Measurements from ENCODE around the gene PLPPR1.

Gene PLPPR1

DNA sequence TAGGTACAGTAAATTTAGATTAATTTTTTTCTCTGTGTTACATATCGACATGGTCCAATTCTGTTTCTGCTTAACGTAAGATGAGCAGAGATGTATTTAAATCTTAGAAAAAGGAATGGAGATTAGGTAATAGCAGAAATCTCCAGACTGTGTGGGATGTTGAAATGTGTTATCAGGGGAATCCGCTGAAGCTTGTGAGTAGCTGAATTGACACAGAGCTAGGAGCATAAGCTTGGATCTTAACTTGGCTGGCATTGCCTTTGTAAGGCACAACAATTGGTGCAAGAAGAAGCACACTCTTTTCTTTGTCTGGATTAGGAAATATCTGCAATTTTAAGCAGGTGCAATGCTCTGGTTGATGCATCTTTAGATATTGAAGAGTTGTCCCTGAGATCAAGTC is 53.1 kb downstream of the PLPPR1 start:
- DNase-seq (ENCODE audit: low spot score): no peak
- in situ Hi-C loops (cut with MboI; ENCODE audit: low pct_unique_long_range_greater_than_20kb, low sequenced_read_pairs, unreplicated experiment): no loop called here

DNA sequence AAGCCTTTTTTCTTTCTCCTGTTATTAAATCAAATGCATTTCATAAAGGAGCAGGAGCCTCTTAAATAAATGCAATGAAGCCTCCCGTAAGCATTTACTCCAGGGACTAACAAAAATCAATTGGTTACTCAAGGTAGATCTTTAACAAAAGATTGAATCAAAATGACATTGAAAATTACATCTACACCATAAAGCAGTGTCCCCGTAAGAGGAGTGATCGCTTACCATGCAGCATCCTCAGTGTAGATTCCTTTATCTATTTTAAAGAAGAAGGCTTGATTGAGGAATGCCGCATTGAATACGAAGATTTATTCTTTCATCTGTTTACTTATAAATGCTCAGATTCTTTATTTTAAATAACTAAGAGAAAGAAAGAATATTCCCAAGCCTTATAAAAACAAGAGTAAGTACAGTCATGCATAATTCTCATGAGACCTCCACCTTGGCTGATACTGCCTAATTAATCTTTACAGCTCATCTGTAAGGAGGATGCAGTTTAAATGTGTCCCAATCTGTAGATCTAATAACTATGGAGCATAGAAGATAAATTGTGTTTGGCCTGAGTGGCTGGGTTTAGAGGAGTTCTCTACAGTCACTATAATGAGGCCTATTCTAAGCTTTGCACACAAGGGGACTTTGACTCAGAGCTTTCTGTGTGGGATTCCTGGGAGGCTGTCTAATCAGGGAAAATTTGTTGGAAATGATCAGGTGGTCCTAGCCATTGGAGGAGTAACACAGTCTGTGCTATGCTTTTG is 55.1 kb downstream of the PLPPR1 start:
- in situ Hi-C loops (cut with MboI; ENCODE audit: low pct_unique_long_range_greater_than_20kb, low sequenced_read_pairs, unreplicated experiment): no loop called here
- no peak for DNase-seq (ENCODE audit: low spot score)
- TF ChIP-seq, protein P1, sequence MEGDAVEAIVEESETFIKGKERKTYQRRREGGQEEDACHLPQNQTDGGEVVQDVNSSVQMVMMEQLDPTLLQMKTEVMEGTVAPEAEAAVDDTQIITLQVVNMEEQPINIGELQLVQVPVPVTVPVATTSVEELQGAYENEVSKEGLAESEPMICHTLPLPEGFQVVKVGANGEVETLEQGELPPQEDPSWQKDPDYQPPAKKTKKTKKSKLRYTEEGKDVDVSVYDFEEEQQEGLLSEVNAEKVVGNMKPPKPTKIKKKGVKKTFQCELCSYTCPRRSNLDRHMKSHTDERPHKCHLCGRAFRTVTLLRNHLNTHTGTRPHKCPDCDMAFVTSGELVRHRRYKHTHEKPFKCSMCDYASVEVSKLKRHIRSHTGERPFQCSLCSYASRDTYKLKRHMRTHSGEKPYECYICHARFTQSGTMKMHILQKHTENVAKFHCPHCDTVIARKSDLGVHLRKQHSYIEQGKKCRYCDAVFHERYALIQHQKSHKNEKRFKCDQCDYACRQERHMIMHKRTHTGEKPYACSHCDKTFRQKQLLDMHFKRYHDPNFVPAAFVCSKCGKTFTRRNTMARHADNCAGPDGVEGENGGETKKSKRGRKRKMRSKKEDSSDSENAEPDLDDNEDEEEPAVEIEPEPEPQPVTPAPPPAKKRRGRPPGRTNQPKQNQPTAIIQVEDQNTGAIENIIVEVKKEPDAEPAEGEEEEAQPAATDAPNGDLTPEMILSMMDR (IDR thresholded peaks at IDR 0.05; ENCODE audit: extremely low read depth, insufficient read depth, missing control alignments): no peak

More for the DNA sequence above, 53.1 kb downstream of the PLPPR1 start:
- TF ChIP-seq, protein P1 (IDR thresholded peaks at IDR 0.05; ENCODE audit: extremely low read depth, insufficient read depth, missing control alignments): no peak

GRCh38 chr9:101087426-101087825 is 58.9 kb downstream of the PLPPR1 start:
- DNase-seq (ENCODE audit: low spot score): no peak
- in situ Hi-C loops (cut with MboI; ENCODE audit: low pct_unique_long_range_greater_than_20kb, low sequenced_read_pairs, unreplicated experiment): no loop called here
- TF ChIP-seq, protein P1 (IDR thresholded peaks at IDR 0.05; ENCODE audit: extremely low read depth, insufficient read depth, missing control alignments): no peak

GRCh38 chr9:101092922-101093321 is 64.4 kb downstream of the PLPPR1 start:
- TF ChIP-seq, protein P1 (IDR thresholded peaks at IDR 0.05; ENCODE audit: extremely low read depth, insufficient read depth, missing control alignments): no peak
- in situ Hi-C loops (cut with MboI; ENCODE audit: low pct_unique_long_range_greater_than_20kb, low sequenced_read_pairs, unreplicated experiment): no loop called here
- DNase-seq (ENCODE audit: low spot score): no peak

GRCh38 chr9:101093620-101094019 is 65.1 kb downstream of the PLPPR1 start:
- DNase-seq (ENCODE audit: low spot score): no peak
- in situ Hi-C loops (cut with MboI; ENCODE audit: low pct_unique_long_range_greater_than_20kb, low sequenced_read_pairs, unreplicated experiment): no loop called here

GRCh38 chr9:101094686-101095085 is 66.2 kb downstream of the PLPPR1 start:
- TF ChIP-seq, protein P1 (IDR thresholded peaks at IDR 0.05; ENCODE audit: extremely low read depth, insufficient read depth, missing control alignments): no peak
- in situ Hi-C loops (cut with MboI; ENCODE audit: low pct_unique_long_range_greater_than_20kb, low sequenced_read_pairs, unreplicated experiment): no loop called here
- DNase-seq (ENCODE audit: low spot score): no peak

More at GRCh38 chr9:101093620-101094019, 65.1 kb downstream of the PLPPR1 start:
- TF ChIP-seq, protein P1 (IDR thresholded peaks at IDR 0.05; ENCODE audit: extremely low read depth, insufficient read depth, missing control alignments): no peak

All from GM13977 (cell line).